Activated CD4-positive, alpha-beta memory T cell treated with anti-CD3 and anti-CD28 coated beads, Interleukin-2, amount 10 ng/mL, durations not matched to agents 7 days and 5 days (primary cell): Measurements from ENCODE around the gene PPP1CA. TPM values are rescaled to one million over a fixed set of nuclear protein-coding genes. Genes with fewer than 3 reads are reported as not detected.

ENCODE experiments used
- CTCF ChIA-PET: fragments of 350-600 bp; sonication (Branson Sonifier 250); formaldehyde crosslinking; loops from one replicate; lab custom pipeline; 2021; ENCODE audit warnings: antibody characterized with exemption, inconsistent platforms; lab: Charles Lee
- POLR2A ChIA-PET: fragments of 350-600 bp; sonication (Branson Sonifier 250); formaldehyde crosslinking; loops from one replicate; lab custom pipeline; 2021; ENCODE audit warnings: antibody characterized with exemption; lab: Charles Lee
- DNase-seq: peaks from one replicate; pipeline ENCODE4 v3.0.0-alpha.2; 2020
- H3K27ac Mint-ChIP-seq: one replicate; pipeline ENCODE4 v1.8.0; 2021; ENCODE audit warnings: mild to moderate bottlenecking, mixed read lengths
- H3K27me3 Mint-ChIP-seq: one replicate; pipeline ENCODE4 v1.8.0; 2021; ENCODE audit warnings: mixed read lengths
- H3K36me3 Mint-ChIP-seq: one replicate; pipeline ENCODE4 v1.8.0; 2021; ENCODE audit warnings: low read depth, mixed read lengths
- H3K4me1 Mint-ChIP-seq: one replicate; pipeline ENCODE4 v1.8.0; 2021; ENCODE audit warnings: mixed read lengths
- H3K4me3 Mint-ChIP-seq: one replicate; pipeline ENCODE4 v1.8.0; 2021; ENCODE audit warnings: mild to moderate bottlenecking, mixed read lengths
- H3K9me3 Mint-ChIP-seq: one replicate; pipeline ENCODE4 v1.8.0; 2021; ENCODE audit warnings: mixed read lengths
- total RNA-seq, 2 experiments: library from RNA; stranded (reverse); gene quantifications; one replicate each; pipeline ENCODE4 v1.2.3, GENCODE V29; 2021

Gene PPP1CA
- total RNA-seq, 2 experiments from 2014 or later: 308 to 315 TPM

DNA sequence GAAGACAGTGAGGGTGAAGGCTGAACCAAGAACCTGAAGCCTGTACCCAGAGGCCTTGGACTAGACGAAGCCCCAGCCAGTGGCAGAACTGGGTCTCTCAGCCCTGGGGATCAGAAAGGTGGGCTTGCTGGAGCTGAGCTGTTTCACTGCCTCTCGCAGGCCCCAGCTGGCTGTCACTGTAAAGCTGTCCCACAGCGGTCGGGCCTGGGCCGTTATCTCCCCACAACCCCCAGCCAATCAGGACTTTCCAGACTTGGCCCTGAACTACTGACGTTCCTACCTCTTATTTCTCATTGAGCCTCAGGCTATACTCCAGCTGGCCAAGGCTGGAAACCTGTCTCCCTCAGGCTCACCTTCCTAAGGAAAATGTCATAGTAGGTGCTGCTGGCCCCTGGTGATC is 4.1 kb downstream of the PPP1CA start:
- no peak for DNase-seq
- POLR2A ChIA-PET: interaction anchor here (1.9 to 10.7 kb wide), 2 partner anchors 10 to 37 kb away, joined by 8 to 361 read pairs; partner anchors contain the start of genes PTPRCAP and RPS6KB2

DNA sequence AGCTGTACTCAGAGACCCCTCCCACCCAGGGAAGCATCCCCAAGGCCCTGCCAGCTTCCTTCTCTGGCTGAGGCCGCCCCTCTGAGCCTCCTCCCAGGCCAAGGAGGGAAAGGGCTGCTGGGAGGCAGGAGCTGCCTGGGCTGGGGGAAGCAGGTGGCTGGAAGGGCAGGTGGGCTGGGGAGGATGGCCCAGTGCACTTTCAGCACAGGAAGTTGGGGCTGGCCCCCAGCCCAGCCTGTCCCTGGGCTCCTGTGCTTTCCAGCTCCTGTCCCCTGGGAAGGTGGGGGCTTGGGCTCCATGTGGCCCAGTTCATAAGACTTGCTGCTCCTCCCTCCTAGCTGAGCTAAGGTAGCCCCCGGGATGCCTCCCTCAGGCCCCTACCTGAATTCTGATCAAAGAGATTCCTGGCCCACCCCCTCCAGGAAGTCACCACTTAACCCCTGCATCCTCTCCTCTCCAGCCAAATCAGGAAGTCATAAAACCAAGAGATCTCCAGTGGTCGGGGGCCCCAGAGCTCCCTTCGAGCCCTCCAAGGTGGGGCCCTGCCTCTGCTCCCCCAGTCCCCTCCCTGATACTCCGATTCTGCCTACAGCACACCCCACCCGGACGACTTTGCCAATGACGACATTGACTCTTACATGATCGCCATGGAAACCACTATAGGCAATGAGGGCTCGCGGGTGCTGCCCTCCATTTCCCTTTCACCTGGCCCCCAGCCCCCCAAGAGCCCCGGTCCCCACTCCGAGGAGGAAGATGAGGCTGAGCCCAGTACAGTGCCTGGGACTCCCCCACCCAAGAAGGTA is 4.9 kb downstream of the PPP1CA start:
- ChIA-PET CTCF (interaction anchor here (1.1 to 1.9 kb wide), 3 partner anchors 15 to 73 kb away, joined by 3 to 5 read pairs (median 3); no protein-coding TSS in a partner anchor), POLR2A (interaction anchor here (0.6 to 10.7 kb wide), 12 partner anchors 8 to 112 kb away, joined by 3 to 361 read pairs (median 4); partner anchors contain the start of genes CDK2AP2, PTPRCAP, RPS6KB2 and TMEM134)
- H3K36me3 Mint-ChIP-seq: peaks cover 54% of the 10 kb centered on the region
- H3K27me3 Mint-ChIP-seq: no peaks in the 10 kb centered on the region
- no peak for DNase-seq
- peaks cover 66% of the 10 kb centered on the region for H3K4me1 Mint-ChIP-seq
- no peaks in the 10 kb centered on the region for H3K9me3 Mint-ChIP-seq
- peak overlapping the region; percentile 79 for H3K27ac Mint-ChIP-seq
- H3K4me3 Mint-ChIP-seq: peak overlapping the region; percentile 35

More for the DNA sequence above, 4.1 kb downstream of the PPP1CA start:
- CTCF ChIA-PET: interaction anchor here (1.9 kb wide), 1 partner anchor 16 kb away, joined by 5 read pairs; no protein-coding TSS in a partner anchor
- Mint-ChIP-seq H3K4me3 (no peak overlapping the region), H3K4me1 (peaks cover 68% of the 10 kb centered on the region), H3K36me3 (peaks cover 52% of the 10 kb centered on the region), H3K9me3 (no peaks in the 10 kb centered on the region), H3K27me3 (no peaks in the 10 kb centered on the region), H3K27ac (peak overlapping the region; percentile 61)

DNA sequence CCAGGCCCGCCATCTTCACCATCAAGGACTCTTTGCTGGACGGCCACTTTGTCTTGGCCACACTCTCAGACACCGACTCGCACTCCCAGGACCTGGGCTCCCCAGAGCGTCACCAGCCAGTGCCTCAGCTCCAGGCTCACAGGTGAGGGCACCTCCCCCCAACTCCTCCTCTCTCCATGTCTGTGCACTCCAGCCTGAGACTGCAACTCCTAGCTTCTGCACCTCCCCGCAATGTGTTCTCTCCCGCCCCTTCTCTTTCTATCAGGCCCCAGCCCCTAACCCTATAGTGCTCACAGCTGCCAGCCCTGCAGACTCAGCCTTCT is 5.4 kb downstream of the PPP1CA start:
- ChIA-PET CTCF (interaction anchor here (1.1 to 1.9 kb wide), 3 partner anchors 15 to 74 kb away, joined by 3 to 5 read pairs (median 3); no protein-coding TSS in a partner anchor), POLR2A (interaction anchor here (0.6 to 10.7 kb wide), 12 partner anchors 9 to 112 kb away, joined by 3 to 361 read pairs (median 4); partner anchors contain the start of genes CDK2AP2, PTPRCAP, RPS6KB2 and TMEM134)
- peaks cover 68% of the 10 kb centered on the region for H3K4me1 Mint-ChIP-seq
- H3K4me3 Mint-ChIP-seq: no peak overlapping the region
- H3K27me3 Mint-ChIP-seq: no peaks in the 10 kb centered on the region
- no peak for DNase-seq
- no peaks in the 10 kb centered on the region for H3K9me3 Mint-ChIP-seq
- H3K36me3 Mint-ChIP-seq: peaks cover 54% of the 10 kb centered on the region
- H3K27ac Mint-ChIP-seq: peak overlapping the region; percentile 79

DNA sequence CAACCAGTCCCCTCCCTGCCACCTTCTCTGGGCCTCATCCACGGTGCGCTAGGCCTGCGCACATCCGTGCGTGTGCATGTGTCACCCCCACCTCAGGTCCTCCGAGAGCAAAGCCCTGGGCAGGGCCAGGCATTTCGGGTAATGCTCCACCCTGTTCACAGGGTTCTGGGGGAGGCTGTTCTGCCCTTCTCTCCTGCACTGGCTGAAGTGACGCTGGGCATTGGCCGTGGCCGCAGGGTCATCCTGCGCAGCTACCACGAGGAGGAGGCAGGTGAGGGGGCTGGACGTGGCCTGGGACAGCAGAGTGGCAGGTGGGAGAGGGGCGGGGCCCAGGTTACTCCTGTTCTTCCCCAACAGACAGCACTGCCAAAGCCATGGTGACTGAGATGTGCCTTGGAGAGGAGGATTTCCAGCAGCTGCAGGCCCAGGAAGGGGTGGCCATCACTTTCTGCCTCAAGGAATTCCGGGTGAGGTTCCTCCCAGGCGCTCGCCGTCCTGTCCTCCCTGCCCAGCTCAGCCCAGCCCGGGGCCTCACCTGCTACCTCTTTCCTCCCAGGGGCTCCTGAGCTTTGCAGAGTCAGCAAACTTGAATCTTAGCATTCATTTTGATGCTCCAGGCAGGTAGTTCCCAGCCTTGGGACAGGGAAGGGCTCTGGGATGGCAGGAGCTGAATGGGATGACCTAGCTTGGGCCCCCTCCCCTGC is 6.0 kb downstream of the PPP1CA start:
- Mint-ChIP-seq H3K4me1 (peaks cover 71% of the 10 kb centered on the region), H3K36me3 (peaks cover 50% of the 10 kb centered on the region), H3K27ac (peak overlapping the region; percentile 79), H3K9me3 (no peaks in the 10 kb centered on the region), H3K4me3 (no peak overlapping the region), H3K27me3 (no peaks in the 10 kb centered on the region)
- POLR2A ChIA-PET: interaction anchor here (0.8 to 10.7 kb wide), 9 partner anchors 9 to 108 kb away, joined by 3 to 361 read pairs (median 6); partner anchors contain the start of genes PTPRCAP, RPS6KB2 and TMEM134
- CTCF ChIA-PET: interaction anchor here (1.1 to 1.9 kb wide), 3 partner anchors 14 to 74 kb away, joined by 3 to 5 read pairs (median 3); no protein-coding TSS in a partner anchor
- DNase-seq: no peak

DNA sequence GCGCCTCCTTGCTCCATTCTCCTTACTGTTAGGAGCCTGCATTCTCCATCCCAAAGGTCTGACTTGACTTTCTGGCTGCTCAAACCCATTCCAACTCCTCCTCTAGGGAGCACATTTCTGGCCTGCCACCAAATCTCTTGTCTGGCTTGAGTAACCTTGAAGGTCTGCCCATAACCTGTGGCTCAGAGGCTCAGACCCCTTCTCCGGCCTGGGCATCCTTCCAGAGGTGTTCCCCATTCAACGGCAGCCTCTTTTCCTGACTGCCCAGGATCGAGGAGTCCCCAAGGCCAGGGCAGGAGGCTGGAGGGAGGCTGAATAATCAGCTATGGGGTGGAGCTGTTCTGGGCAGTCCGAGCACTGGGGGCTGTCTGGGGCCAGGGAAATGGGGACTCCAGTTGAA is 7.7 kb downstream of the PPP1CA start:
- no peaks in the 10 kb centered on the region for H3K27me3 Mint-ChIP-seq
- DNase-seq: no peak
- H3K4me1 Mint-ChIP-seq: peaks cover 65% of the 10 kb centered on the region
- H3K4me3 Mint-ChIP-seq: peak overlapping the region; percentile 59
- H3K36me3 Mint-ChIP-seq: peaks cover 36% of the 10 kb centered on the region
- peak overlapping the region; percentile 52 for H3K27ac Mint-ChIP-seq
- ChIA-PET CTCF (interaction anchor here (0.8 kb wide), 1 partner anchor 155 kb away, joined by 3 read pairs; no protein-coding TSS in a partner anchor), POLR2A (interaction anchor here (0.8 to 6.7 kb wide), 6 partner anchors 9 to 93 kb away, joined by 3 to 97 read pairs (median 10); partner anchors contain the start of genes POLD4, PPP1CA, PTPRCAP and TBC1D10C)
- H3K9me3 Mint-ChIP-seq: no peaks in the 10 kb centered on the region

DNA sequence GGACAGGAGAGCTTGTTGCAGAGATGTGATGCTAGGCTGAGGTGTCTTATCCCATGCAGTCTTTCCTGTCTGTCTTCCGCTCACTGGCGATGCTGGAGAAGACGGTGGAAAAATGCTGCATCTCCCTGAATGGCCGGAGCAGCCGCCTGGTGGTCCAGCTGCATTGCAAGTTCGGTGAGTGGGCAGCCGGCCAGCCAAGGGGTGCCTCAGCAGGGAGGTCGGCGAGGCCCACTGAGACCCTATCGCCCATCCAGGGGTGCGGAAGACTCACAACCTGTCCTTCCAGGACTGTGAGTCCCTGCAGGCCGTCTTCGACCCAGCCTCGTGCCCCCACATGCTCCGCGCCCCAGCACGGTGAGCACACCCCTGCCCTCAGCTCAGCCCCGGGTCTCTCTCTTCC is 8.2 kb downstream of the PPP1CA start:
- POLR2A ChIA-PET: interaction anchor here (1.1 to 6.7 kb wide), 5 partner anchors 9 to 94 kb away, joined by 3 to 97 read pairs (median 23); partner anchors contain the start of genes POLD4, PPP1CA, PTPRCAP and TBC1D10C
- CTCF ChIA-PET: interaction anchor here (0.7 to 35.2 kb wide), 3 partner anchors 8 to 89 kb away, joined by 4 to 847 read pairs (median 24); partner anchors contain the start of genes AIP, POLD4 and PPP1CA
- Mint-ChIP-seq H3K4me3 (peak overlapping the region; percentile 94), H3K9me3 (no peaks in the 10 kb centered on the region), H3K27ac (no peak overlapping the region), H3K4me1 (peaks cover 63% of the 10 kb centered on the region), H3K27me3 (no peaks in the 10 kb centered on the region), H3K36me3 (peaks cover 34% of the 10 kb centered on the region)
- no peak for DNase-seq

DNA sequence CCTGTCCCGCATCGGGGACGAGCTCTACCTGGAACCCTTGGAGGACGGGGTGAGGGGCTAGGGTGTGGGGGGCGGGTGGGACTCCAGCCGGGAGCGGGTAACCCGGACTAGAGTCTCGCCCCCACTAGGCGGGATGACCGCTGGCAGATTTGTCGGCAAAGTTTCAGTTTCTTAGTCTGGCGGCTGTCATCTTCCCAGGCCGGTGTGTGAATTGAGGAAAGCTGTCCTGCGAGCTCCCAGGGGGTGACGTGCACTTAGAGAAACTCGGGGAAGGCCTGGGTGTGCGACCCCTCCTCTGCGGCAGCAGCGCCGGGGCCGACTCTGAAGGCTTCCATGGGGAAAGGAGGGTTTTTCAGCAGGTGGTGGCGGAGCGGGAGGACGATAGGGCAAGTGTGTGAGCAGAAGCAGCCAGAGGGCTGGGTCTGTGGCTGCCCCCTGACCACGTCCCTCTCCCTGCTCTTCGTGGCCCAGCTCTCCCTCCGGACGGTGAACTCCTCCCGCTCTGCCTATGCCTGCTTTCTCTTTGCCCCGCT is 9.4 kb downstream of the PPP1CA start:
- peak overlapping the region; percentile 81 for H3K27ac Mint-ChIP-seq
- H3K4me3 Mint-ChIP-seq: peak overlapping the region; percentile 94
- H3K27me3 Mint-ChIP-seq: no peaks in the 10 kb centered on the region
- DNase-seq: no peak
- H3K4me1 Mint-ChIP-seq: peaks cover 51% of the 10 kb centered on the region
- ChIA-PET POLR2A (interaction anchor here (0.6 to 6.7 kb wide), 20 partner anchors 10 to 222 kb away, joined by 3 to 97 read pairs (median 4); partner anchors contain the start of genes AIP, POLD4, PPP1CA and PTPRCAP), CTCF (interaction anchor here (0.9 to 35.2 kb wide), 8 partner anchors 9 to 115 kb away, joined by 3 to 847 read pairs (median 6); partner anchors contain the start of genes AIP, POLD4, PPP1CA and TBC1D10C)
- H3K36me3 Mint-ChIP-seq: peaks cover 22% of the 10 kb centered on the region
- H3K9me3 Mint-ChIP-seq: no peaks in the 10 kb centered on the region

DNA sequence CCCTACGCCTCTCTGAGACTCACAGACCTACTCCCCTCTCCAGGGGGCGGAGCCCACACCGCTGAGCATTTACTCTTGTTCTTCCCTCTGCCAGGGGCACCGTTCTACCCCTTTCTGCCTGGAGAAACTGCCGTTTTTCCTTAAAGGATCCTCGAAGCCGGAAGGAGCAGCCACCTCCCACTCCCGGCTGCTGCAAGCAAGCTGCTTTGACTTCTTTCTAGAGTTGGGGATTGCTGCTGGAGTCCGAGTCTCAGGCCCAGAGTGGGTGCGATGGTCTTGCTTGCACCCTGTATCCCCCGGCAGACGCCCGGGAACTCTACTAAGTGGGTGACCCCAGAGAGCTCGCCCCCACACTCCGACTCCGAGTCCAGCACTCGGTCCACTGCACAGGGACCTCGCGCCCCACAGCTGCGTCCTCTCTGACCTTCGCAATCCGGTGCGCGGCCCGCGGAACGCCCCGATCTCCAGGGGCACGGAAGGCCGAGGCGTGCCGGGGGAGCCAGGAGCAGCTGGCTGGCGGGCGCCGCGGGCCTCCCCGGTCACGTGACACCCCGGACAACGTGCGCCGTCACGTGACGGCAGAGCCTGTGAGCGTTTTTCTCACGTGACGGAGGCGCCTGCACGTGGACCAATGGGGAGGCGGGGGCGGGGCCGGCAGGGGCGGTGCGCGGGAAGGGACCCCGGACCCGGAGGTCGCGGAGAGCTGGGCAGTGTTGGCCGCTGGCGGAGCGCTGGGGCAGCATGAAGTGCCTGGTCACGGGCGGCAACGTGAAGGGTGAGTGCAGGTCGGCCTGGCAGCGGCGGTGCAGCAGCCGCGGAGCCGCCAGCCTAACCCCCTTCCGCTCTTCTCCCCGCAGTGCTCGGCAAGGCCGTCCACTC is 10.1 kb downstream of the PPP1CA start, which contains the start of gene RAD9A:
TSS of gene RAD9A (plus strand) at position 683 of the 879 bp plus-strand sequence. CDS start at position 742, 59 bp downstream.
- DNase-seq: peak; percentile 95
- peak within 1 kb of the TSS; percentile 94 for H3K4me3 Mint-ChIP-seq
- H3K27ac Mint-ChIP-seq: peak within 1 kb of the TSS; percentile 81
- H3K36me3 Mint-ChIP-seq: peaks cover 16% of the 10 kb centered on the region
- no peaks in the 10 kb centered on the region for H3K9me3 Mint-ChIP-seq
- no peaks in the 10 kb centered on the region for H3K27me3 Mint-ChIP-seq
- ChIA-PET POLR2A (interaction anchor here (0.6 to 6.7 kb wide), 26 partner anchors 9 to 222 kb away, joined by 3 to 97 read pairs (median 4); partner anchors contain the start of genes AIP, CDK2AP2, POLD4 and PPP1CA), CTCF (interaction anchor here (0.9 to 35.2 kb wide), 10 partner anchors 10 to 138 kb away, joined by 3 to 847 read pairs (median 6); partner anchors contain the start of genes AIP, POLD4, PPP1CA and TBC1D10C)
- peaks cover 45% of the 10 kb centered on the region for H3K4me1 Mint-ChIP-seq

DNA sequence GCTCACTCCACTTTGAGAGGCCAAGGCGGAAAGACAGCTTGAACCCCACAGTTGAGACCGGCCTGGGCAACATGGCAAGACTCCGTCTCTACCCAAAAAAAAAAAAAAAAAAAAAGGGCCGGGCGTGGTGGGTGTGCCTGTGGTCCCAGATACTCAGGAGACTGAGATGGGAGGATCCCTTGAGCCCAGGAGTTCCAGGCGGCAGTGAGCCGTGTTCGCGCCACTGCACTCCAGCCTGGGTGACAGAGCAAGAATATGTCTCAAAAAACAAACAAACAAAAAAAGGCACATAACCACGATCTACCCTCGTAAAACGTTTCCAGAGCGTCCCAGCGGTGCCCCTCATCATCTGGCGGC is 10.7 kb downstream of the PPP1CA start:
- H3K27ac Mint-ChIP-seq: peak overlapping the region; percentile 56
- POLR2A ChIA-PET: interaction anchor here (0.7 to 6.7 kb wide), 14 partner anchors 8 to 117 kb away, joined by 3 to 97 read pairs (median 4); partner anchors contain the start of genes CDK2AP2, POLD4, PPP1CA and PTPRCAP
- DNase-seq: no peak
- peaks cover 2% of the 10 kb centered on the region for H3K27me3 Mint-ChIP-seq
- CTCF ChIA-PET: interaction anchor here (1.5 to 35.2 kb wide), 5 partner anchors 10 to 138 kb away, joined by 4 to 847 read pairs (median 24); partner anchors contain the start of genes POLD4 and PPP1CA
- peaks cover 38% of the 10 kb centered on the region for H3K4me1 Mint-ChIP-seq
- H3K4me3 Mint-ChIP-seq: peak overlapping the region; percentile 94
- peaks cover 11% of the 10 kb centered on the region for H3K36me3 Mint-ChIP-seq
- H3K9me3 Mint-ChIP-seq: no peaks in the 10 kb centered on the region

DNA sequence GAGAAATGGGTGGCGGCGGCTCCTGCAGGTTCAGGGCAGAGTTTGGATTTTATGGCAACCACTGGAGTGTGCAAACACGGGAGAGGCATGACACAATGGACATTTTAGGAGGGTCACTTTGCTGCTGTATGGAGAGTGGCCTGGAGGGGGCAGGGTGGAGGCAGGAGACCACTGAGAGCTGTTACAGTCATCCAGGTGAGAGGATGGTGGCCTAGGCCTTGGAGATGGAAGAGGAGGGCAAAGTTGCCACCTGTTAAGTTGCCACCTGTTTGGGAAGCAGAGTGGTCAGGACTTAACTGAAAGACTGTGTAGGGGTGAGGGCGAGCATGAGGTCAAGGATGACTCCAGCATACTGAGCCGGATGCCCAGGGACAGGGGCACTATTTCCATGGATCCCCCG is 12.2 kb downstream of the PPP1CA start:
- DNase-seq: peak; percentile 65
- ChIA-PET POLR2A (interaction anchor here (6.7 kb wide), 1 partner anchor 13 kb away, joined by 97 read pairs; the partner anchor contains the start of genes PPP1CA and TBC1D10C), CTCF (interaction anchor here (0.5 to 35.2 kb wide), 4 partner anchors 8 to 47 kb away, joined by 3 to 847 read pairs (median 14); partner anchors contain the start of gene POLD4)
- peaks cover 35% of the 10 kb centered on the region for H3K4me1 Mint-ChIP-seq
- H3K27me3 Mint-ChIP-seq: peaks cover 13% of the 10 kb centered on the region
- H3K36me3 Mint-ChIP-seq: peaks cover 9% of the 10 kb centered on the region
- no peaks in the 10 kb centered on the region for H3K9me3 Mint-ChIP-seq
- H3K4me3 Mint-ChIP-seq: peak overlapping the region; percentile 40
- H3K27ac Mint-ChIP-seq: no peak overlapping the region
